NCI-H82 treated with DMSO at 0.1 percent for 48 hours (cell line): Measurements from ENCODE around the gene FGF11.
"Not testable (repeated sequence)": the region's sequence is repeated elsewhere in the genome, so short reads cannot be mapped to it uniquely, and the experiment has no call there.

Experiments used
- DNase-seq: peaks from one replicate; lab custom pipeline; 2025; ENCODE audit not compliant: unreplicated experiment; lab: John Stamatoyannopoulos, UW

The FGF11 gene

GRCh38 chr17:7460850-7461660 is 21.7 kb downstream of the FGF11 start:
- no peak for DNase-seq

- no peak for DNase-seq
These were observed 23.4 kb downstream of the FGF11 start for GRCh38 chr17:7462474-7463371.

- no peak for DNase-seq
These were observed 24.1 kb downstream of the FGF11 start for GRCh38 chr17:7463372-7463846.

- DNase-seq, result no peak
These were observed 24.8 kb downstream of the FGF11 start for GRCh38 chr17:7464081-7464480.

GRCh38 chr17:7465597-7466275 is 26.4 kb downstream of the FGF11 start:
- no peak for DNase-seq

GRCh38 chr17:7466318-7466638 is 27.0 kb downstream of the FGF11 start:
- DNase-seq, result no peak

- no peak for DNase-seq
These were observed 27.5 kb downstream of the FGF11 start for GRCh38 chr17:7466639-7467341.

GRCh38 chr17:7467498-7467897 is 28.2 kb downstream of the FGF11 start:
- DNase-seq, result no peak

GRCh38 chr17:7468290-7468689 is 29.0 kb downstream of the FGF11 start:
- DNase-seq, result no peak

GRCh38 chr17:7468804-7469389 is 29.6 kb downstream of the FGF11 start:
- no peak for DNase-seq

GRCh38 chr17:7469843-7470242 is 30.5 kb downstream of the FGF11 start:
- not testable (repeated sequence) for DNase-seq

GRCh38 chr17:7470457-7470973 is 31.2 kb downstream of the FGF11 start:
- DNase-seq, result not testable (repeated sequence)

- DNase-seq, result no peak
These were observed 32.4 kb downstream of the FGF11 start for GRCh38 chr17:7471729-7472128.

- DNase-seq, result not testable (repeated sequence)
These were observed 35.5 kb downstream of the FGF11 start for GRCh38 chr17:7474767-7475166.

- DNase-seq, result no peak
These were observed 36.6 kb downstream of the FGF11 start for GRCh38 chr17:7475764-7476422.

GRCh38 chr17:7476494-7476893 is 37.2 kb downstream of the FGF11 start:
- no peak for DNase-seq

- no peak for DNase-seq
These were observed 37.6 kb downstream of the FGF11 start for GRCh38 chr17:7476951-7477350.

- peak; percentile 79 for DNase-seq
These were observed 38.3 kb downstream of the FGF11 start for GRCh38 chr17:7477392-7478275.
